NCI-H446 treated with DMSO at 0.1 percent for 48 hours (cell line): ENCODE data around the gene SHC3.

Experiments used
- DNase-seq: peaks from one replicate; lab custom pipeline; 2025; lab: John Stamatoyannopoulos, UW

SHC3 gene

DNA sequence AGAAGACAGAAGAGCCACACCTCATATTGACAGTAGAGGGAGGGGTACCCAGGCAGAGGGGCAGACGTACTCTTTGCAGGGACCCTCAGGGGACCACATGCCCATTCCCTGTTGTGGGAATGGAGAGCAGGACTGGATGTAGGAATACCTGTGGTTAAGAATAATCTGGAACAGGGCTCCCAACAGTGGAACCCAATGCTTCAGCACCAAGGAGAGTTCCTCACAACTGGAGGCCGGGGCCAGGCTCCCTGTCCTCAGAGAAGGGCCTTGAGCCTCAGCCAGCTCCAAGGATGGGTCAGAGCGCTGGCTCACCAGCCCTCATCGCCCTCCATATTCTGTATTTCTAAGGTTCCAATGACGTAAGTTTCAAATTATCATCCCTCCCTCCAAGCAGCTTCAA lies 7.4 kb upstream of the SHC3 start:
- no peak for DNase-seq

DNA sequence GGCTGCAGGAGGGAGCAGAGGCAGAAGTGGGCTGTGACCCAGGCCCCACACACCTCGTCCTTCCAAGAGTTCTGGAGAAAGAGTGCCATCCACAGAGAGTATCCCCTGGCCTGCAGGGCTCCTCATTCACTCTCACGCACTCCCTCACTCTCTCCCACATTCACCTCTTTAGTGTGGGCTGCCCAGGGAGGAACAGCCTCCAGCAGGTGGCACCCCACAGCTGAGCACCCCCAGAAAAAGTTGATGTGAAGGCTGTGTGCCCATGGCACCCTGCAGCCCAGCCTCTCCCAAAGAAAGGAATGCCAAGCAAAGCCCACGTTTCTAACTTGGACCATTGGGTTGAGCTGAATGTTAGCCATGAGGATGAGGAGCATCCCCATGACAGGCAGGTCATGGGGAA lies 4.5 kb upstream of the SHC3 start:
- no peak for DNase-seq

- no peak for DNase-seq
Observed at GRCh38 chr9:89182369-89182768, 3.8 kb upstream of the SHC3 start.

GRCh38 chr9:89179895-89180734 lies 1.5 kb upstream of the SHC3 start:
- peak; percentile 88 for DNase-seq

- DNase-seq: no peak
Observed at GRCh38 chr9:89179540-89179894, 899 bp upstream of the SHC3 start.

DNA sequence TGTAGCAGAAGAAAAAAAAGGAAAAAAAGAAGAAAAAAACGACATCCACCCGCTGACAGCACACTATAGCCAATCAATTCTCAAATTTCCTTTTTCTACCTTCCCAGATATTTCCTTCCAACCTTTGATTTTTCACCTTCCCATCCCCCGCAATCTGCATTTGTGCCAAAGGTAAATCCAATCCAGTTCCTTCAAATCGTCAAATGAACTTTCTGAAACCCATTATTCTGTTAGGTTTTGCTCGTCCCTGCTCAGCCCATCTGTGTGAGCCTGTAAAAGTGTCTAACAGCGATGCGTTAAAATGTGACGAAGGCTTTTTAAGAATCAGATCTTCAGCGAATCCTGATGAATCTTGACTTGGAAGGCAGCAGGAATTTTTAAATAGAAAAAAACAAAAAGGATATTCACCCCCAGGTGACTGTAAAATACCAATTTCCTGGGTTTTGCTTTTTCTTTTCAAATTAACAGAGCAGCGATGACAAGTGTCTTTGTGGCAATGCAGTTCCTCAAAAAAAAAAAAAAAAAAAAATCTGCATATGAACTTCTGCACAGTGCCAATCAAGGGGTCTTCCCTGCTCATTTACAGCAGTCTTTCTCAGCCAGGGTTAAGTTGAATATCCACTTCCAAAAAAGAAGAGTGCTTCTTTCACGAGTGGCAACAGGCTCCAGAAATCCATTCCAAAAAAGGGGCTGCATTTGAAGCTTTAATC lies 367 bp upstream of the SHC3 start:
- no peak for DNase-seq

- no peak for DNase-seq
Observed at GRCh38 chr9:89177012-89177943, 1.3 kb downstream of the SHC3 start.

- no peak for DNase-seq
Observed at GRCh38 chr9:89175828-89176261, 2.8 kb downstream of the SHC3 start.

- DNase-seq: no peak
Observed at GRCh38 chr9:89174291-89174690, 4.3 kb downstream of the SHC3 start.

- DNase-seq: no peak
Observed at GRCh38 chr9:89173072-89173471, 5.5 kb downstream of the SHC3 start.

DNA sequence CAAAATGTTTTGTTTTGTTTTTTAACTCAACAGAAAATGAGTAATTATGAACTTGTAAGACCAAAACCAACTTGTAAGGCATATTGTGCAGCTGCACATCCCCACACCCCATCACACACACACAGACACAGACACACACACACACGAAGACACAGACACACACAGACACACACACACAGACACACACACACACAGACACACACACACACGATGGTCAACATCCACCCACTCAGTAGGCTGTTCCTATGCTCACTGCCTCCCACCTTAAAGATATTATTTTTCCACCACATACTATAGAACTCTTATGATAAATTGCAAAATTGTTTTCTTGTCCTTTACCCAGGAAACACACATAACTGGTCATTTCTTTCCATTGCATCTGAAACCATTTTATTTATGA lies 6.2 kb downstream of the SHC3 start:
- no peak for DNase-seq

DNA sequence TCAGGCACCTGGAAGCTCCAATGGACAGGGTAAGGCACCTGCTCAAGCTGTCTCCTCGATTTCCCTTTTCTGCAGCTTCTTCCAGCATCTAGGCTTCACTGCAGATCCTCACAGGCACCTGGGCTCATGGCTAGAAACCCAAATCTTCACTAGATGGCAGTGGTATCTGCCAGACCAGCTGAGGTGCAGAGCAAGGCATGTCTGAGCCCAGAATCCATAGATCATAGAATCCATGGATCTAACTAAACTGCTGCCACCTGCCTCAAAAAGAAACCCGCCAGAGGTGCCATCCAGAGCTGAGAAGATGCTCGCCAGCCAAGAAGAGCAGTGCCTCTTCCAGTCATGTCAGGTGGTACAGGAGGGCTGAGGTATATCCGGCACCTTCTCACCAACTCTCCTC lies 6.9 kb downstream of the SHC3 start:
- no peak for DNase-seq

DNA sequence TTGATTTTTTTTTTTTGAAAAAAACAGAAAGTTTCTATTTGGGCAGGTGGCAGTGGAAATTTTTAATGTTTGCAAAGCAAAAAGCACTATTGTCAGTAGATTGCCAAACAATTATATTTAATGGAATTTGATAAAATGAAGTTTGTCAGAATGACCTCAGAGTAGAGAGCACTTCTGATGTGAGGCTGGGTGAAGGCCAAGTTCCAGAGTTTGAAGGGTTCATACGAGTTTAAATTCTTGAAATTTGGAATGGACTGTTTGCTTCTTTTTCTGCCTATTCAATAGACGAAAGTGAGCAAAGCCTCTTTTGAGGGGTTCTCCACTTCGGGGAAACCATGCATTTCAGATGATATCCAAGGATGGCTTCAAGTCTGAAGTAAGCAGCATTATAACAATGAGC lies 7.4 kb downstream of the SHC3 start:
- DNase-seq: no peak

GRCh38 chr9:89168901-89169813 lies 9.5 kb downstream of the SHC3 start:
- DNase-seq: no peak

DNA sequence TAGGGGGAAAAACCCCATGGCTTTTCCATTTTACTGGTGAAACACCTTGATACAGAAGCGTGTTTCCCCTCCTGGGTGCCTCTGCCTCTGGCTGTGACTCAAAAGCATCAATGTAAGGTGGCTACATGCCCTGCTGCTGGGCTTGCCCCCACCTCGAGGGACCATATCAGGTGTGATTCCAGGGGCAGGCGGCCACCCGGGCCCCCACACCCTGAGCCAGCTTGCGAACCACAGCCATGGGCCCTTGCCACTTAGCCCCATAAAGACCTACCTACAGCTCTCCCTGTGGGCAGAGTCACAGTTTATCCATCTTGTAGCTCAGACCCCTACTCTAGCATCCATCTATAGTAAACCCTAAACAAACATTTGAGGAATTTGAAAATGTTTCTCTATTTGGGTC lies 10.8 kb downstream of the SHC3 start:
- DNase-seq: no peak

DNA sequence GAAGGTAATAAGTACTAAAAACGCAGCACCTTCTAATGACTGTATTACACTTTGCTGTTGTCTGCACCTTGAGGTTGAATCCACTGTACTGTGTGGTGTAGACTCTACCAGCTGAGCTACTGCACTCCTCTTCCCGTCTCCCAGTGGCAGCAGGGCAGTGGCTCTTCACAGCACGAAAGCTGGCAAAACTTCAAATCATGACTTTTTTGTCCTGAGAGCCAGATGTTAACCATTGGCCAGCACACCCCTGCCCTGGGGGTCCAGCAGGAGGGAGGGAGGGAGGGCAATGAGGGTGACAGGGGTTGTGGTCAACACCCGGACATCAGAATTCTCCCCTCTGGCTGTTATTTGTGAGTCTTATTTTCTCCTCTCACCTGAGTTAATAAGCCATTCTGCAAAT lies 11.8 kb downstream of the SHC3 start:
- DNase-seq: no peak

DNA sequence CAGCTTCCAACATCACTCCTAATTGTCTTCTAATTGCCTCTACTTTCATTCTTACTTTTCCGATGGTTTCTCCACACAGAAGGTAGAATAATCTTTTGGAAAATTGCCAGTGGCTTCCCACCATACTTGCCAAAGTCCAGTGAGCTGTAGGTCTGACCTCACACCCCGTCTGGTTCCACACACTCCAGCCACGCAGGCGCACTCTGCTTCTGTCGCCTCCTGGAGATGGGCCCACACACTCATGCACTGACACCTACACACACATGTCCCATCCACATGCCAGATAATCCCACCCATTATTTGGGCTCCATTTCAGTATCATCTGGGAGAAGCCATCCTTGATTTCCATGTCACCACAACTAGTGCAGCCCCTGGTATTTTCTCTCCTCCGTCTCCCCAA lies 12.7 kb downstream of the SHC3 start:
- no peak for DNase-seq

- no peak for DNase-seq
Observed at GRCh38 chr9:89165341-89165740, 13.3 kb downstream of the SHC3 start.

GRCh38 chr9:89161221-89161620 lies 17.4 kb downstream of the SHC3 start:
- no peak for DNase-seq

GRCh38 chr9:89160806-89161205 lies 17.8 kb downstream of the SHC3 start:
- DNase-seq: no peak

GRCh38 chr9:89154651-89155336 lies 23.8 kb downstream of the SHC3 start:
- no peak for DNase-seq
